GM18511 (cell line): ENCODE data around the gene PPM1M.
"Not testable (repeated sequence)": the region's sequence is repeated elsewhere in the genome, so short reads cannot be mapped to it uniquely, and the experiment has no call there.

Experiments used
- ATAC-seq: cut with Tn5 transposase; IDR thresholded peaks from one replicate; pipeline ENCODE4 v1.9.1; 2021; ENCODE audit warnings: mild to moderate bottlenecking, moderate library complexity; ENCODE audit not compliant: unreplicated experiment

Gene PPM1M

DNA sequence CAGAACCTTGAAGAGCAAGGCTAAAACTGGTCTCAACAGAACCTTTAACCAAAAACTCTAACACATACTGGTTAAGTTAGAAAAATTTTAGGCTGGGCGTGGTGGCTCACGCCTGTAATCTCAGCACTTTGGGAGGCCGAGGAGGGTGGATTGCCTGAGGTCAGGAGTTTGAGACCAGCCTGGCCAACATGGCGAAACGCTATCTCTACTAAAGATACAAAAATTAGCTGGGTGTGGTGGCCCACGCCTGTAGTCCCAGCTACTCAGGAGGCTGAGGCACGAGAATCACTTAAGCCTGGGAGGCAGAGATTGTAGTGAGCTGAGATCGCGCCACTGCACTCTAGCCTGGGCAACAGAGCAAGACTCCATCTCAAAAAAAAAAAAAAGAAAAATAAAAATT lies 26.6 kb downstream of the PPM1M start:
- ATAC-seq = not testable (repeated sequence)

GRCh38 chr3:52272831-52273230 lies 27.3 kb downstream of the PPM1M start:
- no peak for ATAC-seq

- ATAC-seq = not testable (repeated sequence)
Measured at GRCh38 chr3:52274781-52275180, 29.2 kb downstream of the PPM1M start.

- no peak for ATAC-seq
Measured at GRCh38 chr3:52277071-52277964, 31.8 kb downstream of the PPM1M start.

DNA sequence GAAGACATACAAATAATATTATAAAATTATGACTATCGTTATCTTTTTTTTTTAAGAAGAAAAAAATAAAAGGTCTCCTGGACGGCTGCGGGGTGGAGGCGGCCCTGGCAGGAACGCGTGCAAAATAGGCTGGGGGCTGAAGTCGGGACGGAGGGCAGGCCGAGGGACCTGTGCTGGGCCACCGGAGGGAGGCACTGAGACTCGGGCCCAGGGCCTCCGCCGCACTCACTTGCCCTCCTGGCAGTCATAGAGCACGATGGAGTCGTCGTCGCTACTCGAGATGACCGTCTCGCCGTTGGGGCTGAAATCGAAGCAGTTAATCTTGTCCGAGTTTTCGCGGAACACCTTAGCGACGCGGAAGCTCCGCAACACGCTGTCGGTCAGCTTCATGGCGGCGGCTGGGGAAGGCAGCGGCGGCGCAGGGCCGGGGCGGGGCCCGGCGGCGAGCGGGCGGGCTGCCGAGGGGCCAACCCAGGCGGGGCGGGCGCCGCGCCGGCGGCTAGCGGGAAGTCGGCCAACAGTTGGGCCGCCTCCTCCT lies 32.5 kb downstream of the PPM1M start:
- ATAC-seq = peak; percentile 67

DNA sequence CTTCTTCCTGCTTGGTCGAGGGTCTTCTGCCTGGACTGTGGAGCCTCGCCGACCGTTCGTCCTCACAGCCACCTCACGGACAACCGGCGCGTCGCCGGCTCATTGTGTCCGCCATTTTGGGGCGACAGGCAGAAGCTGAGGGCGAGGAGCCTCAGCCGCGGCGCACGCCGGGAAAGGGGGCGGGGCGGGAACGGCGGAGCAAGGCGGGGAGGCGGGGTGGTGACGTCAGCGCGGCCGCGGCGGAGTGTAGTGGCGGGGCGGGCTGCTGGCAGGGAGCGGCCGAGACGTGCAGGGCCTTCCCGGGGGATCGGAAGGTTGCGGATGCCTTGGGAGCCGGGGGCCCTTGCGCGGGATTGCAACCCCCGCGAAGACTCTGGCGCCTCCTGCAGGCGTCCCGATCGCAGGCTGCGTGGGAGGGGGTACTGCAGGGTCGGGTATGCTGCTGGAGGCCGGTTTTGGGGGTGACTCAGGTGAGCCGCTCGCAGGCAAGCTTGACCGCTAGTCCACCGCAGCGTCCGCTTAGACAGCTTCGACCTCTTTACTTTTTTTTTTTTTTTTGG lies 33.0 kb downstream of the PPM1M start, which contains the start of gene WDR82:
WDR82 (minus strand) TSS at position 140 of the 560 bp plus-strand sequence. CDS start 288 bp downstream, outside the sequence.
- ATAC-seq = peak; percentile 87

DNA sequence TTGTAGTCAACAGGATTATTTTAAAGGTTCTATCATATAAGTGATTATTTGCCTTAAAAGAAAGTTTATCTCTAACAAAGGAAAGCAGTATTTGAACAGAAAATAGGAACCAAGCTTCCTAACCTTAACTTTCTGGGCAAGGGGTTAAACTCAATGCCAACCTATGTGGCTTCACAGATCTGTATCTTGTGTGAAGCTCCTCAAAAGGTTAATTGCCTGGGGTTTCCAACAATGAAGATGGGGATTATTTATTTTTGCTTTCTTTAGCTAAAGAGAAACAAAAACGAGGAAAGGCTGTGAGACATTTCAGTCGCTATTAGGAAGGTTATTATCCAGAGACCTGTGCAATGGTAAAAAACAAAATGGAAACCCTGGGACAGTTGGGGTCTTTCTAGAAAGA lies 34.0 kb downstream of the PPM1M start:
- no peak for ATAC-seq

DNA sequence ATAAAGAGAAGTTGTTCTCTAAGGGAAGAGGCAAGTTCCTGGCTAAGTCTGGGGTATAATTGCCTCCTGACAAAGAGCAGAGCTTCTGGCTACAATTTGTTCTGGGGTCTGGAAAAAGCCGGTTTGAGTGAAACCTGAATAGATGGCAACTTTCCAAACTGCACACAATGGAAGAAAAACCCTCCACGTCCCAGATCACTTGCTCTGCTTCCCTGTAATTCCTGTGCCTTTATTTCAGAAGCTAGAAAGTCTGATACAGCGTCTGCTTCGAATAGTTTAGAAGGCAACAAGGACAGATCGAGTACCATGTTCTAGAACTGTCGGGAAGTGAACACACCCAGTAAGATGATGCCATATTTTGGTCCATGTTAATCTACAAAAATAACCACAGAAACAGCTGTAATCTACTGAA lies 34.5 kb downstream of the PPM1M start:
- ATAC-seq = no peak

DNA sequence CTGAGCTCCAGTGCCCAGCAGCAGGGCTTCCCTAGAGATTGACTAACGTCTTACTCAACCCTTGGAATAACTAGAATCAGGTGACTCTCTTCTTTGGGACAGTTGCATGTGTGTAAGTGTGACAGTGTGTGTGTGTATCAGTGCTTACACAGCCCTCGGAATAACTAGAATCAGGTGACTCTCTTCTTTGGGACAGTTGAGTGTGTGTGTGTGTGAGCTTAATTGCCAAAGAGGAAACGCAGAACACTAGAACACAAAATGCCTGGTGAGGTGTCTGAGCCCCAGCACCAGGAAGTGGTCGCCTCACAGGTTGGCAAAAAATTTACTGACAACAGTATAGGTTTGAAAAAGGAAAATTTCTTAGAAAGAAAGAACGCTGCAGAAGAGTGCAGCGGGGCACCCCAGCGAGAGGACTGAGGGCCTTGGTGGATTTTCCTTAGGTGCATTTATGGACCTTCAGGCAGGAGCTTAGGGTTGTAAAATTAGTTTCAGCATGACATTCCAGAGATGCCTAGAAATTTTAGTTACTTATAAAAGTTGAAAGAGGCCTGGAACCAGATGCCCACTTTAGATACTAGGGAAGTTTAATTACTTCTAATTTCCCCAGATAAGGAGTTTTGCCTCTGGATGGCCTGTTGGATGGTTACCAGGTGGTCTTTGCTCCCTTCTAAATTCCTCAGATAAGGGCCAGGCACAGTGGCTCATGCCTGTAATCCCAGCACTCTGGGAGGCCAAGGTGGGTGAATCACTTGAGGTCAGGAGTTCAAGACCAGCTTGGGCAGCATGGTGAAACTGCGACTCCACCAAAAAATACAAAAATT lies 36.6 kb downstream of the PPM1M start:
- ATAC-seq = no peak

GRCh38 chr3:52283306-52283705 lies 37.7 kb downstream of the PPM1M start:
- ATAC-seq = no peak

DNA sequence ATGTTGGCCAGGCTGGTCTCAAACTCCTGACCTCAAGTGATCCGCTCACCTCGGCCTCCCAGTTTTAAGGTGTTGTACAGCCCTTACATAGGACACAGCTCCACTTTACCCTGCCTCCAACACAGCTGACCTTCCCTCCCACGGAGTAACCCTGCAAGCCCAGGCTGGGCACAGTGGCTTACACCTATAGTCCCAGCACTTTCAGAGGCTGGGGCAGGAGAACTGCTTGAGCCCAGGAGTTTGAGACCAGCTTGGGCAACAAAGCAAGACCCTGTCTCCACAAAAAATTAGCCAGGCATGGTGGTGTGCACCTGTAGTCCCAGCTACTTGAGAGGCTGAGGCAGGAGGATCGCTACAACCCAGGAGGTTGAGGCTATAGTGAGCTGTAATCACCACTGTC lies 38.5 kb downstream of the PPM1M start:
- ATAC-seq = not testable (repeated sequence)

GRCh38 chr3:52286777-52287110 lies 41.2 kb downstream of the PPM1M start:
- ATAC-seq = no peak

GRCh38 chr3:52288674-52289073 lies 43.1 kb downstream of the PPM1M start:
- no peak for ATAC-seq

DNA sequence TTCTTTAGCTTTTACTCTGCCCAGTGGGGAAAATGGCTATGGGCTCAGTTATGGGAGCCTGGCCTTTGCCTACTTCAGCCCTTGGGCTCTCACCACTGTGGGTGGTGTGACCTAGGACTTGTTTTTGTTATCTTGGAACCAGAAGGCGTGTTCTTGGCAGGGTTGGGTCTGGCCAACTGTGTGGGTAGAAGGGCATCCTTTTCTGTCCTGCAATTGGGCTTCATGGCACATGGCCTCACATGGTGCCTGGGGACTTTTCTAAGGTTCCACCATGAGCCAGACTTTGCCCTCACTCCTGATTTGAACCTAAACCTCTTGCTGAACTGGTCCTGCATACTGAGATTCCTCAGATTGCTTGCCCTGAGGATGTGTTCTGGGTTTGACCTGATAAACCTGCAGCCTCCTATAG lies 43.8 kb downstream of the PPM1M start:
- ATAC-seq = no peak

GRCh38 chr3:52289747-52290595 lies 44.4 kb downstream of the PPM1M start:
- no peak for ATAC-seq

DNA sequence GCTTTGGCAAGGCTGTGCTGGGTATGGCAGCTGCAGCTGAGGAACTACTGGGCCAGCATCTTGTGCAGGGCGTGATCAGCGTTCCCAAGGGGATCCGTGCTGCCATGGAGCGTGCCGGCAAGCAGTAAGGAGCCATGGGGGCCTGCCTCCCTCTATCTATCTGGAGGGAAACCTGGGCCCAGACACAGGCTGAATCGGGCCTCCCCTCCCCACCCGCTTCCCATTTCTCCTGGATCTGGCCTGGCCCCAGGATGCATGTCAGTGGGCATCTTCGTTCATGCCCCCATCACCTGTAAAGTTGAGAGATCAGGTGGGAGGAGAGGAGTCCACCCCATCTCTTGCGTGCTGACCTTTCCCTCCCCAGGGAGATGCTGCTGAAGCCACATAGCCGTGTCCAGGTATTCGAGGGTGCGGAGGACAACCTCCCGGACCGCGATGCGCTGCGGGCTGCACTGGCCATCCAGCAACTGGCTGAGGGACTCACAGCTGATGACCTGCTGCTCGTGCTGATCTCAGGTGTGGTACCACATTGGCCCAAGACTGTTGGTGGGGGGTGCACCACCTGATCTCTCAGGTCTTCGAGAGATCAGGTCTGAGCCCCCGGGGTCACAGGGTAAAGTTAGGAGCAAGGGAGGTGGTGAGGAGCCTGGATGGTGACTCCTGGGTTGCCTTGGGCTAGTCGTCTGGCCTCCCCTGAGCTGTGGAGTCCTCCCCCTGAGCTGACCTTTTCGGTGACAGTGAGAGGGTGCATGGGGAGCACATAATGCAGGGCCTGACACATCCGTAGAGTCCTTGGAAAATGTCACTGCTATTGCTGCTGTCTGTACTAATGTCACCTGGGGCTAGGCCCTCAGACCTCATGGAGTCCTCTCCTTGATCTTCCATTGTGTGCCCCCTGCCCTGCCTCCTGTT lies 45.3 kb downstream of the PPM1M start:
- no peak for ATAC-seq

GRCh38 chr3:52291508-52292181 lies 46.1 kb downstream of the PPM1M start:
- no peak for ATAC-seq

DNA sequence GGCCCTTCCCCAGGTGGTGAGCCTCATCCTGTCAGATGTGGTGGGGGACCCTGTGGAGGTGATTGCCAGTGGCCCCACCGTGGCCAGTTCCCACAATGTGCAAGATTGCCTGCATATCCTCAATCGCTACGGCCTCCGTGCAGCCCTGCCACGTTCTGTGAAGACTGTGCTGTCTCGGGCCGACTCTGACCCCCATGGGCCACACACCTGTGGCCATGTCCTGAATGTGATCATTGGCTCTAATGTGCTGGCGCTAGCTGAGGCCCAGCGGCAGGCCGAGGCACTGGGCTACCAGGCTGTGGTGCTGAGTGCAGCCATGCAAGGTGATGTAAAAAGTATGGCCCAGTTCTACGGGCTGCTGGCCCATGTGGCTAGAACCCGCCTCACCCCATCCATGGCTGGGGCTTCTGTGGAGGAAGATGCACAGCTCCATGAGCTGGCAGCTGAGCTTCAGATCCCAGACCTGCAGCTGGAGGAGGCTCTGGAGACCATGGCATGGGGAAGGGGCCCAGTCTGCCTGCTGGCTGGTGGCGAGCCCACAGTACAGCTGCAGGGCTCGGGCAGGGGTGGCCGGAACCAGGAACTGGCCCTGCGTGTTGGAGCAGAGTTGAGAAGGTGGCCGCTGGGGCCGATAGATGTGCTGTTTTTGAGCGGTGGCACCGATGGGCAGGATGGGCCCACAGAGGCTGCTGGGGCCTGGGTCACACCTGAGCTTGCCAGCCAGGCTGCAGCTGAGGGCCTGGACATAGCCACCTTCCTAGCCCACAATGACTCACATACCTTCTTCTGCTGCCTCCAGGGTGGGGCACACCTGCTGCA lies 46.9 kb downstream of the PPM1M start:
- no peak for ATAC-seq
